Adrenal gland (tissue), 5 donors: ENCODE measurements around the gene HIP1.

Experiments used
- POLR2A ChIP-seq, 2 donors: fragments of 450-650 bp; IDR thresholded peaks; one replicate each; pipeline ENCODE4 v1.6.1; 2017; ENCODE audit warnings: antibody characterized with exemption in 2 of 2, mild to moderate bottlenecking in 2 of 2, moderate library complexity in 1 of 2
- TF ChIP-seq, protein P1 (sequence below), 6 experiments: fragments of 450-650 bp in 4 of 6; fragments of 200-600 bp in 2 of 6; sonication (generic) in 1 of 6; IDR thresholded peaks; 1 replicate in 5 of 6; 2 replicates in 1 of 6; pipeline versions ENCODE4 v1.5.1 to v1.8.0; 2016 to 2021; ENCODE audit warnings: antibody characterized with exemption in 6 of 6, mild to moderate bottlenecking in 2 of 6, moderate library complexity in 1 of 6
- donor health status: DM: no; HTN: no; CAD: no.

GRCh38 chr7:75555736-75556135 lies 183.0 kb downstream of the HIP1 start:
- TF ChIP-seq, protein P1, sequence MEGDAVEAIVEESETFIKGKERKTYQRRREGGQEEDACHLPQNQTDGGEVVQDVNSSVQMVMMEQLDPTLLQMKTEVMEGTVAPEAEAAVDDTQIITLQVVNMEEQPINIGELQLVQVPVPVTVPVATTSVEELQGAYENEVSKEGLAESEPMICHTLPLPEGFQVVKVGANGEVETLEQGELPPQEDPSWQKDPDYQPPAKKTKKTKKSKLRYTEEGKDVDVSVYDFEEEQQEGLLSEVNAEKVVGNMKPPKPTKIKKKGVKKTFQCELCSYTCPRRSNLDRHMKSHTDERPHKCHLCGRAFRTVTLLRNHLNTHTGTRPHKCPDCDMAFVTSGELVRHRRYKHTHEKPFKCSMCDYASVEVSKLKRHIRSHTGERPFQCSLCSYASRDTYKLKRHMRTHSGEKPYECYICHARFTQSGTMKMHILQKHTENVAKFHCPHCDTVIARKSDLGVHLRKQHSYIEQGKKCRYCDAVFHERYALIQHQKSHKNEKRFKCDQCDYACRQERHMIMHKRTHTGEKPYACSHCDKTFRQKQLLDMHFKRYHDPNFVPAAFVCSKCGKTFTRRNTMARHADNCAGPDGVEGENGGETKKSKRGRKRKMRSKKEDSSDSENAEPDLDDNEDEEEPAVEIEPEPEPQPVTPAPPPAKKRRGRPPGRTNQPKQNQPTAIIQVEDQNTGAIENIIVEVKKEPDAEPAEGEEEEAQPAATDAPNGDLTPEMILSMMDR (IDR thresholded peaks at IDR 0.05): no peak
- TF ChIP-seq POLR2A (IDR thresholded peaks at IDR 0.05): no peak
